Stomach (tissue), 9 donors: ENCODE measurements around the gene NR0B2. TPM values are rescaled to one million over a fixed set of nuclear protein-coding genes. Genes with fewer than 3 reads are reported as not detected.

Experiments
- DNase-seq, 2 donors: peaks; one replicate each; pipeline versions ENCODE4 v3.0.0 to v3.0.0-alpha.2; 2013 to 2019
- H3K27ac ChIP-seq, 5 donors: fragments of 200-600 bp in 4 of 5; sonication (generic) in 4 of 5; one replicate each; pipeline ENCODE4 v1.5.1; 2013 to 2019; ENCODE audit warnings: mild to moderate bottlenecking in 1 of 5, moderate library complexity in 1 of 5
- H3K27me3 ChIP-seq, 3 donors: fragments of 200-600 bp; sonication (generic); one replicate each; pipeline ENCODE4 v1.5.1; 2017 to 2019; ENCODE audit warnings: mixed run types in 1 of 3
- H3K36me3 ChIP-seq, 4 donors: fragments of 200-600 bp; sonication (generic); 1 replicate in 3 of 4; 2 replicates in 1 of 4; pipeline ENCODE4 v1.5.1; 2016 to 2019
- H3K4me1 ChIP-seq, 4 donors: fragments of 200-600 bp; sonication (generic); one replicate each; pipeline ENCODE4 v1.5.1; 2016 to 2019
- H3K4me3 ChIP-seq, 4 donors: fragments of 200-600 bp; sonication (generic) in 3 of 4; one replicate each; pipeline ENCODE4 v1.5.1; 2016 to 2019; ENCODE audit warnings: mild to moderate bottlenecking in 1 of 4
- H3K9me3 ChIP-seq, 4 donors: fragments of 200-600 bp; sonication (generic); one replicate each; pipeline ENCODE4 v1.5.1; 2016 to 2019
- EP300 ChIP-seq: sonication (generic); formaldehyde crosslinking; IDR thresholded peaks from one replicate; pipeline ENCODE4 v1.6.1; 2017; ENCODE audit warnings: antibody characterized with exemption
- POLR2A ChIP-seq, 4 donors: fragments of 450-650 bp; IDR thresholded peaks; one replicate each; pipeline ENCODE4 v1.6.1; 2016; ENCODE audit warnings: antibody characterized with exemption in 4 of 4, control low read depth in 2 of 4, mild to moderate bottlenecking in 1 of 4, moderate library complexity in 1 of 4
- POLR2AphosphoS5 ChIP-seq, 3 donors: sonication (generic); formaldehyde crosslinking; IDR thresholded peaks; one replicate each; pipeline ENCODE4 v1.6.1; 2016; ENCODE audit warnings: antibody characterized with exemption in 3 of 3
- WGBS, 5 donors: extraction: QIAGEN DNeasy Blood & Tissue Kit in 3 of 5; methylation state at CpG; one replicate each; pipeline versions ENCODE4 v1.1.5 to v1.1.7; 2013 to 2018; 5-methylcytosine and 5-hydroxymethylcytosine counted together
- intact Hi-C: fragments of 100-400 bp; cut with DNase I; formaldehyde crosslinking; loops from one replicate; pipeline ENCODE4 v1.15.1; 2023; ENCODE audit warnings: low total_unique reads
- polyA plus RNA-seq, 3 donors: library from polyadenylated mRNA; stranded (reverse); fragments of 200-250 nt; gene quantifications; one replicate each; pipeline ENCODE4 v1.2.3, GENCODE V29; 2013
- total RNA-seq, 5 donors: library from RNA; depleted of rRNA; stranded (reverse); fragments of >200 nt; gene quantifications; one replicate each; pipeline versions ENCODE4 v1.1.0 to v1.2.3, GENCODE V29; 2014 to 2016
- TF ChIP-seq, protein P1 (sequence below), 7 experiments: fragments of 450-650 bp in 4 of 7; fragments of 200-600 bp in 3 of 7; sonication (generic) in 3 of 7; IDR thresholded peaks; one replicate each; pipeline ENCODE4 v1.5.1; 2016 to 2019; ENCODE audit warnings: antibody characterized with exemption in 7 of 7, control low read depth in 2 of 7, mild to moderate bottlenecking in 1 of 7
- donor health status: healthy with polysubstance abuse.
- donor health status: Bipolar disorder and iron deficiency.
- donor health status: healthy.

Gene NR0B2
- total and polyA plus RNA-seq, 8 donors = 8.3 to 63.3 (median 26.5) TPM; not detected in 2

DNA sequence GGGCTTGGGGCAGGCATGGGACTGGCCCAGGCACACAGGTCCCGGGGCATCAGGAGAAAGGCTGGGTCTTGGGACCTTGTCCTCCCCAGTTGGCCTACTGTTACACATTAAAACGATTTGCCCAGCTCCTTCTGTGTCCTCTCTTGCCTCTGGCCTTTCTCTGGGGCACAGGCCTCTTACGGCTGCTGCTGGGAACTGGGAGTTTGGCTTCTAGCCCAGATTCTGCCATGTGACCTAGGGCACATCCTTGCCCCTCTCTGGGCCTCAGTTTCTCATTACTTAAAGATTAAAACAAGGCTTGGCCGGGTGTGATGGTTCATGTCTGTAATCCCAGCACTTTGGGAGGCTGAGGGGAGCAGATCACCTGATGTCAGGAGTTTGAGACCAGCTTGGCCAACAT, 32.5 kb upstream of the NR0B2 start:
- Histone ChIP-seq H3K9me3 (no peaks in the 10 kb centered on the region), H3K4me3 (no peak overlapping the region), H3K36me3 (peaks cover 51 to 86% (median 85%) of the 10 kb centered on the region in 4 donors), H3K27ac (peak overlapping the region in 1 of 5 donors; percentile 42), H3K4me1 (peaks cover 0 to 22% (median 7%) of the 10 kb centered on the region in 4 donors), H3K27me3 (no peaks in the 10 kb centered on the region)
- 37 to 65% (median 49%) methylated on average over 4 of the region's 4 CpGs for WGBS, 5 donors
- intact Hi-C loops = no loop called here
- TF ChIP-seq POLR2AphosphoS5 (IDR thresholded peaks at IDR 0.05) (no peak), EP300 (no peak), POLR2A (IDR thresholded peaks at IDR 0.05) (no peak)
- TF ChIP-seq, protein P1, sequence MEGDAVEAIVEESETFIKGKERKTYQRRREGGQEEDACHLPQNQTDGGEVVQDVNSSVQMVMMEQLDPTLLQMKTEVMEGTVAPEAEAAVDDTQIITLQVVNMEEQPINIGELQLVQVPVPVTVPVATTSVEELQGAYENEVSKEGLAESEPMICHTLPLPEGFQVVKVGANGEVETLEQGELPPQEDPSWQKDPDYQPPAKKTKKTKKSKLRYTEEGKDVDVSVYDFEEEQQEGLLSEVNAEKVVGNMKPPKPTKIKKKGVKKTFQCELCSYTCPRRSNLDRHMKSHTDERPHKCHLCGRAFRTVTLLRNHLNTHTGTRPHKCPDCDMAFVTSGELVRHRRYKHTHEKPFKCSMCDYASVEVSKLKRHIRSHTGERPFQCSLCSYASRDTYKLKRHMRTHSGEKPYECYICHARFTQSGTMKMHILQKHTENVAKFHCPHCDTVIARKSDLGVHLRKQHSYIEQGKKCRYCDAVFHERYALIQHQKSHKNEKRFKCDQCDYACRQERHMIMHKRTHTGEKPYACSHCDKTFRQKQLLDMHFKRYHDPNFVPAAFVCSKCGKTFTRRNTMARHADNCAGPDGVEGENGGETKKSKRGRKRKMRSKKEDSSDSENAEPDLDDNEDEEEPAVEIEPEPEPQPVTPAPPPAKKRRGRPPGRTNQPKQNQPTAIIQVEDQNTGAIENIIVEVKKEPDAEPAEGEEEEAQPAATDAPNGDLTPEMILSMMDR (IDR thresholded peaks at IDR 0.05) = no peak
- DNase-seq = no peak

DNA sequence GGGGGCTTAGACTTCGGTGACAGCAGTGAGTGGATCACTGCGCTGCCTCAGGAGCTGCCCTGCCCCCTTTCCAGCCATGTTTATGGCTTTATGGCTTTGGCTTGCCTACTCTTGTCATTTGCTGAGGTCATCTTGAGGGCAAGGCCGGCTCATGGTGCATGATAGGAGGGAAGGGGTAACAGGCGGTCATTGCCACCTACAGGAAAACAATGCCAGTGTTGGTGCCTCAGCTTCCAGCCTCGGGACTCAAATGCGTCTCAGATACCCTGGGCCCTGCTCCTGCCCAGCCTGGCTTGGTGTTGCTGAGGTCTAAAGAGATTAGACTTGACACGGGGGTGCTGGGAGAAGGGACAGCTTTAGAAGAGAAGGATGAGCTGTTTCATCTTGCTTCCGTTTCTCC, 32.0 kb upstream of the NR0B2 start:
- TF ChIP-seq POLR2A (IDR thresholded peaks at IDR 0.05) = no peak
- TF ChIP-seq EP300 = no peak
- TF ChIP-seq, protein P1 (IDR thresholded peaks at IDR 0.05) = no peak
- peak in 1 of 3 donors; percentile 30 for TF ChIP-seq POLR2AphosphoS5 (IDR thresholded peaks at IDR 0.05)
- intact Hi-C loops = no loop called here
- Histone ChIP-seq H3K9me3 (no peaks in the 10 kb centered on the region), H3K4me1 (peaks cover 0 to 20% (median 7%) of the 10 kb centered on the region in 4 donors), H3K27me3 (no peaks in the 10 kb centered on the region), H3K36me3 (peaks cover 53 to 87% (median 84%) of the 10 kb centered on the region in 4 donors), H3K4me3 (no peak overlapping the region), H3K27ac (peak overlapping the region in 1 of 5 donors; percentile 42)
- WGBS, 5 donors = 46 to 69% (median 59%) methylated on average over 8 of the region's 8 CpGs
- peak in 1 of 2 donors; percentile 60 for DNase-seq

DNA sequence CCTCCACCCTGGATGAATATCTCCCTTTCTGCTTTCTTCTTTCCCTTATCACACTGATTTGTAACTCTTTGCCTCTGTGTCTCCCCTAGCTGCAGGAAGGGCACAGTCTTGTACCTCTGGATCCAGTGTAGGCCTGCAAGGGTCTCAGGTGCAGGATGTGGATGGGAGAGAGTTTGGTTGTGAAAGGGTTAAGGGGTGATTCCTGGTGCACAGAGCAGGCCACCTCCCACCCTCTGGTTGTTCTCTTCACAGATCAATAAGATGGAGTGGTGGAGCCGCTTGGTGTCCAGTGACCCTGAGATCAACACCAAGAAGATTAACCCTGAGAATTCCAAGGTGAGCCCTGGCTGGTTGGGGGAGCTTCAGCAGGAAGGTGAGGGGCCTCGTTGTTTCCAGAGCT, 31.4 kb upstream of the NR0B2 start:
- TF ChIP-seq POLR2AphosphoS5 (IDR thresholded peaks at IDR 0.05) (no peak), EP300 (no peak), POLR2A (IDR thresholded peaks at IDR 0.05) (no peak)
- TF ChIP-seq, protein P1 (IDR thresholded peaks at IDR 0.05) = no peak
- DNase-seq = no peak
- intact Hi-C loops = no loop called here
- peaks cover 53 to 91% (median 85%) of the 10 kb centered on the region in 4 donors for H3K36me3 ChIP-seq
- peaks cover 0 to 20% (median 6%) of the 10 kb centered on the region in 4 donors for H3K4me1 ChIP-seq
- H3K27me3 ChIP-seq = no peaks in the 10 kb centered on the region
- no peak overlapping the region for H3K4me3 ChIP-seq
- 35 to 77% (median 46%) methylated on average over 2 of the region's 2 CpGs for WGBS, 5 donors
- no peaks in the 10 kb centered on the region for H3K9me3 ChIP-seq
- no peak overlapping the region for H3K27ac ChIP-seq

DNA sequence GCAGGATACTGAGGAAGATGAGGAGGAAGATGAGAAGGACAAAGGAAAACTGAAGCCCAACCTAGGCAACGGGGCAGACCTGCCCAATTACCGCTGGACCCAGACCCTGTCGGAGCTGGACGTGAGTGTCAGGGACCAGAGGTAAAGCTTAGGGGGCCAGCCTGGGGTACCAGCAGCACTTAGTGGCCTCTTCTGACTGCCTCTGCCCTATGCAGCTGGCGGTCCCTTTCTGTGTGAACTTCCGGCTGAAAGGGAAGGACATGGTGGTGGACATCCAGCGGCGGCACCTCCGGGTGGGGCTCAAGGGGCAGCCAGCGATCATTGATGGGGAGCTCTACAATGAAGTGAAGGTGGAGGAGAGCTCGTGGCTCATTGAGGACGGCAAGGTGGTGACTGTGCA, 28.9 kb upstream of the NR0B2 start:
- WGBS, 5 donors = 92 to 96% (median 94%) methylated on average over 12 of the region's 12 CpGs
- no peak overlapping the region for H3K4me3 ChIP-seq

More for the DNA sequence above, 28.9 kb upstream of the NR0B2 start:
- Histone ChIP-seq H3K36me3 (peaks cover 54 to 97% (median 79%) of the 10 kb centered on the region in 4 donors), H3K4me1 (peaks cover 0 to 16% (median 6%) of the 10 kb centered on the region in 4 donors), H3K9me3 (no peaks in the 10 kb centered on the region), H3K27me3 (no peaks in the 10 kb centered on the region), H3K27ac (no peak overlapping the region)
- intact Hi-C loops = no loop called here
- TF ChIP-seq POLR2AphosphoS5 (IDR thresholded peaks at IDR 0.05) = no peak
- TF ChIP-seq, protein P1 (IDR thresholded peaks at IDR 0.05) = no peak
- no peak for TF ChIP-seq POLR2A (IDR thresholded peaks at IDR 0.05)
- no peak for TF ChIP-seq EP300
- DNase-seq = no peak
